ENCODE data around the gene MED15. TPM values are rescaled to one million over a fixed set of nuclear protein-coding genes. Genes with fewer than 3 reads are reported as not detected.

MED15 gene
- total and polyA plus RNA-seq, 4 donors, result 57.8 to 123 (median 69.1) TPM

- DNase-seq (no peak), ATAC-seq (ENCODE audit: insufficient read depth, low FRiP score) (no peak)
- Histone ChIP-seq H3K4me1 (ENCODE audit: control insufficient read depth in 5 of 5, insufficient read depth in 5 of 5, low read length in 5 of 5) (peaks cover 0 to 12% (median 2%) of the 10 kb centered on the region in 5 donors), H3K9me3 (ENCODE audit: control insufficient read depth in 4 of 4, insufficient read depth in 3 of 4, low read length in 3 of 4) (no peaks in the 10 kb centered on the region), H3K9ac (ENCODE audit: insufficient read depth in 1 of 2, low read length in 2 of 2) (no peak overlapping the region), H3K36me3 (ENCODE audit: control insufficient read depth in 4 of 4, insufficient read depth in 4 of 4, low read length in 4 of 4) (peaks cover 0 to 4% (median 1%) of the 10 kb centered on the region in 4 donors), H3K27me3 (ENCODE audit: control insufficient read depth in 3 of 3, insufficient read depth in 3 of 3, low read length in 2 of 3) (no peaks in the 10 kb centered on the region), H3K4me3 (no peak overlapping the region), H3K27ac (ENCODE audit: low read depth in 1 of 2, low read length in 1 of 2) (no peak overlapping the region)
- TF ChIP-seq CTCF (IDR thresholded peaks at IDR 0.05; ENCODE audit: control extremely low read depth, extremely low read depth), result no peak
- 92 to 93% methylated on average over 6 of the region's 6 CpGs for WGBS, 2 donors
Observed at GRCh38 chr22:20490183-20490940, 17.0 kb upstream of the MED15 start.

- TF ChIP-seq CTCF (IDR thresholded peaks at IDR 0.05; ENCODE audit: control extremely low read depth, extremely low read depth), result no peak
- Histone ChIP-seq H3K36me3 (ENCODE audit: control insufficient read depth in 4 of 4, insufficient read depth in 4 of 4, low read length in 4 of 4) (peaks cover 0 to 3% (median 1%) of the 10 kb centered on the region in 4 donors), H3K9ac (ENCODE audit: insufficient read depth in 1 of 2, low read length in 2 of 2) (no peak overlapping the region), H3K9me3 (ENCODE audit: control insufficient read depth in 4 of 4, insufficient read depth in 3 of 4, low read length in 3 of 4) (no peaks in the 10 kb centered on the region), H3K27ac (ENCODE audit: low read depth in 1 of 2, low read length in 1 of 2) (no peak overlapping the region), H3K27me3 (ENCODE audit: control insufficient read depth in 3 of 3, insufficient read depth in 3 of 3, low read length in 2 of 3) (no peaks in the 10 kb centered on the region), H3K4me1 (ENCODE audit: control insufficient read depth in 5 of 5, insufficient read depth in 5 of 5, low read length in 5 of 5) (peaks cover 0 to 12% (median 2%) of the 10 kb centered on the region in 5 donors), H3K4me3 (no peak overlapping the region)
- WGBS, 2 donors, result 98 to 100% methylated on average over 1 of the region's 1 CpG
- no peak for DNase-seq
- ATAC-seq (ENCODE audit: insufficient read depth, low FRiP score), result no peak
Observed at GRCh38 chr22:20490941-20491307, 16.5 kb upstream of the MED15 start.

GRCh38 chr22:20491346-20491745 lies 16.1 kb upstream of the MED15 start:
- 89 to 96% methylated on average over 2 of the region's 2 CpGs for WGBS, 2 donors
- no peak for TF ChIP-seq CTCF (IDR thresholded peaks at IDR 0.05; ENCODE audit: control extremely low read depth, extremely low read depth)
- ATAC-seq (ENCODE audit: insufficient read depth, low FRiP score), result no peak
- DNase-seq, result no peak
- no peak overlapping the region for H3K27ac ChIP-seq (ENCODE audit: low read depth in 1 of 2, low read length in 1 of 2)
- no peak overlapping the region for H3K4me3 ChIP-seq
- peaks cover 0 to 3% (median 1%) of the 10 kb centered on the region in 4 donors for H3K36me3 ChIP-seq (ENCODE audit: control insufficient read depth in 4 of 4, insufficient read depth in 4 of 4, low read length in 4 of 4)
- no peak overlapping the region for H3K9ac ChIP-seq (ENCODE audit: insufficient read depth in 1 of 2, low read length in 2 of 2)
- H3K9me3 ChIP-seq (ENCODE audit: control insufficient read depth in 4 of 4, insufficient read depth in 3 of 4, low read length in 3 of 4), result no peaks in the 10 kb centered on the region
- H3K27me3 ChIP-seq (ENCODE audit: control insufficient read depth in 3 of 3, insufficient read depth in 3 of 3, low read length in 2 of 3), result no peaks in the 10 kb centered on the region
- H3K4me1 ChIP-seq (ENCODE audit: control insufficient read depth in 5 of 5, insufficient read depth in 5 of 5, low read length in 5 of 5), result peaks cover 0 to 17% (median 2%) of the 10 kb centered on the region in 5 donors
